ENCODE measurements around the gene AREL1.

DNA sequence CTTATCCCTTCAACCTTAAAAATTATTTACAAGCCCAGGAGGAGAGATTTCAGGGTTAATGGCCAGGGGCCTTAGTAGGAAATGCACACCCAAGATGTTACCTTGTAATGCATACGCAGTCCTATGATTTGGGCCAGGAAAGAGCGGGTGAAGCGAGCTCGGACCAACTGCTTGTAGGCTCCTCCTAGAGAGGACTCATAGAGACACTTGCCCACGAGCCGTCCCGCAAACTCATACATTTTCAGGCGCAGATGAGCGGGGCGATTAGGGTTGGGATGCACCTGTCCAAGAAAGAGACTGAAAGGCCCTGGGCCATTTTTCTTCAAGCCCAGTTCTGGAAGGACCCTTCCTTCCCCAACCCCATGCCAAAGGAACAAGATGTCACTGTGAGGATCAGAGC lies 43.0 kb downstream of the AREL1 start:
- TF ChIP-seq GABPA (IDR thresholded peaks at IDR 0.05; ENCODE audit: low read depth) (no peak), POLR2AphosphoS5 (IDR thresholded peaks at IDR 0.05; ENCODE audit: low read depth) (no peak)
- TF ChIP-seq, protein P1, sequence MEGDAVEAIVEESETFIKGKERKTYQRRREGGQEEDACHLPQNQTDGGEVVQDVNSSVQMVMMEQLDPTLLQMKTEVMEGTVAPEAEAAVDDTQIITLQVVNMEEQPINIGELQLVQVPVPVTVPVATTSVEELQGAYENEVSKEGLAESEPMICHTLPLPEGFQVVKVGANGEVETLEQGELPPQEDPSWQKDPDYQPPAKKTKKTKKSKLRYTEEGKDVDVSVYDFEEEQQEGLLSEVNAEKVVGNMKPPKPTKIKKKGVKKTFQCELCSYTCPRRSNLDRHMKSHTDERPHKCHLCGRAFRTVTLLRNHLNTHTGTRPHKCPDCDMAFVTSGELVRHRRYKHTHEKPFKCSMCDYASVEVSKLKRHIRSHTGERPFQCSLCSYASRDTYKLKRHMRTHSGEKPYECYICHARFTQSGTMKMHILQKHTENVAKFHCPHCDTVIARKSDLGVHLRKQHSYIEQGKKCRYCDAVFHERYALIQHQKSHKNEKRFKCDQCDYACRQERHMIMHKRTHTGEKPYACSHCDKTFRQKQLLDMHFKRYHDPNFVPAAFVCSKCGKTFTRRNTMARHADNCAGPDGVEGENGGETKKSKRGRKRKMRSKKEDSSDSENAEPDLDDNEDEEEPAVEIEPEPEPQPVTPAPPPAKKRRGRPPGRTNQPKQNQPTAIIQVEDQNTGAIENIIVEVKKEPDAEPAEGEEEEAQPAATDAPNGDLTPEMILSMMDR (IDR thresholded peaks at IDR 0.05; ENCODE audit: insufficient read depth, low read length): no peak
- TF ChIP-seq, protein P2, sequence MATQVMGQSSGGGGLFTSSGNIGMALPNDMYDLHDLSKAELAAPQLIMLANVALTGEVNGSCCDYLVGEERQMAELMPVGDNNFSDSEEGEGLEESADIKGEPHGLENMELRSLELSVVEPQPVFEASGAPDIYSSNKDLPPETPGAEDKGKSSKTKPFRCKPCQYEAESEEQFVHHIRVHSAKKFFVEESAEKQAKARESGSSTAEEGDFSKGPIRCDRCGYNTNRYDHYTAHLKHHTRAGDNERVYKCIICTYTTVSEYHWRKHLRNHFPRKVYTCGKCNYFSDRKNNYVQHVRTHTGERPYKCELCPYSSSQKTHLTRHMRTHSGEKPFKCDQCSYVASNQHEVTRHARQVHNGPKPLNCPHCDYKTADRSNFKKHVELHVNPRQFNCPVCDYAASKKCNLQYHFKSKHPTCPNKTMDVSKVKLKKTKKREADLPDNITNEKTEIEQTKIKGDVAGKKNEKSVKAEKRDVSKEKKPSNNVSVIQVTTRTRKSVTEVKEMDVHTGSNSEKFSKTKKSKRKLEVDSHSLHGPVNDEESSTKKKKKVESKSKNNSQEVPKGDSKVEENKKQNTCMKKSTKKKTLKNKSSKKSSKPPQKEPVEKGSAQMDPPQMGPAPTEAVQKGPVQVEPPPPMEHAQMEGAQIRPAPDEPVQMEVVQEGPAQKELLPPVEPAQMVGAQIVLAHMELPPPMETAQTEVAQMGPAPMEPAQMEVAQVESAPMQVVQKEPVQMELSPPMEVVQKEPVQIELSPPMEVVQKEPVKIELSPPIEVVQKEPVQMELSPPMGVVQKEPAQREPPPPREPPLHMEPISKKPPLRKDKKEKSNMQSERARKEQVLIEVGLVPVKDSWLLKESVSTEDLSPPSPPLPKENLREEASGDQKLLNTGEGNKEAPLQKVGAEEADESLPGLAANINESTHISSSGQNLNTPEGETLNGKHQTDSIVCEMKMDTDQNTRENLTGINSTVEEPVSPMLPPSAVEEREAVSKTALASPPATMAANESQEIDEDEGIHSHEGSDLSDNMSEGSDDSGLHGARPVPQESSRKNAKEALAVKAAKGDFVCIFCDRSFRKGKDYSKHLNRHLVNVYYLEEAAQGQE (IDR thresholded peaks at IDR 0.05; ENCODE audit: insufficient replicate concordance, low read depth): no peak
